Activated CD4-positive, alpha-beta T cell treated with anti-CD3 and anti-CD28 coated beads, Interleukin-2, amount 50 U/mL, for 48 hours (primary cell): ENCODE results near the gene GOLGA2.
"Not testable (repeated sequence)": the region's sequence is repeated elsewhere in the genome, so short reads cannot be mapped to it uniquely, and the experiment has no call there.

Experiments
- DNase-seq, 2 experiments: peaks; one replicate each; pipeline ENCODE4 v3.0.0-alpha.2; 2020

Gene GOLGA2

GRCh38 chr9:128233817-128234406, 41.9 kb downstream of the GOLGA2 start:
- no peak for DNase-seq

- DNase-seq: no peak
These were observed 43.0 kb downstream of the GOLGA2 start for GRCh38 chr9:128232528-128233428.

- DNase-seq: peak; percentile 11 to 24
These were observed 43.9 kb downstream of the GOLGA2 start for GRCh38 chr9:128231638-128232527.

GRCh38 chr9:128230897-128231296, 44.9 kb downstream of the GOLGA2 start:
- DNase-seq: not testable (repeated sequence)

GRCh38 chr9:128226412-128226801, 49.4 kb downstream of the GOLGA2 start:
- no peak for DNase-seq

- no peak for DNase-seq
These were observed 49.9 kb downstream of the GOLGA2 start for GRCh38 chr9:128225770-128226411.

- DNase-seq: no peak
These were observed 50.9 kb downstream of the GOLGA2 start for GRCh38 chr9:128224877-128225276.

- DNase-seq: no peak
These were observed 52.7 kb downstream of the GOLGA2 start for GRCh38 chr9:128222880-128223670.

GRCh38 chr9:128222026-128222425, 53.8 kb downstream of the GOLGA2 start:
- DNase-seq: no peak

GRCh38 chr9:128219831-128220230, 56.0 kb downstream of the GOLGA2 start:
- no peak for DNase-seq

GRCh38 chr9:128218518-128219389, 57.1 kb downstream of the GOLGA2 start:
- DNase-seq: peak; percentile 98

GRCh38 chr9:128218172-128218517, 57.7 kb downstream of the GOLGA2 start:
- no peak for DNase-seq

GRCh38 chr9:128216781-128217553, 58.8 kb downstream of the GOLGA2 start:
- DNase-seq: no peak

GRCh38 chr9:128215491-128216409, 60.1 kb downstream of the GOLGA2 start:
- no peak for DNase-seq

GRCh38 chr9:128214571-128215490, 61.0 kb downstream of the GOLGA2 start:
- DNase-seq: no peak

- DNase-seq: no peak
These were observed 61.9 kb downstream of the GOLGA2 start for GRCh38 chr9:128213746-128214497.

GRCh38 chr9:128211981-128212281, 63.9 kb downstream of the GOLGA2 start:
- no peak for DNase-seq
